Measurements from ENCODE around the gene ERCC2.

The ERCC2 gene

DNA sequence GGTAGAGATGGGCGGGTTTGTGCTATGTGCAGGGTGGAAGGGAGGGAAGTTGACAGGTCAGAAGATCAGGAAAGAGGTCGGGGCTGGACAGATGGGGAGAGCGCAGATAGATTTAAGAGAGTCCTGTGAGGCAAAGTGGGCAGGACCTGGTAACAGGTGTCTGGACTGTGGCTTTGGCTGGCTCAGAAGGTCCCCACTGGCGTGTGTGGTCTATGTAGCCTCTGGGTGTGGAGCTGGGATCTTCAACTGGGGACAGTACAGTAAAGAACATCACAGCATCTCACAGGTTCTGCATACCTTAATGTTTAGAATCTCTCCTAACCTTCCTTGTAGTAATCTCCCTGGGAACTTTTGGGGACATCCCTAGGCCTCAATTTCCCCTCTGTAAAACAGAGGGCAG, 65.4 kb downstream of the ERCC2 start:
- Histone ChIP-seq H2AFZ (ENCODE audit: low read length) (no peak overlapping the region), H4K20me1 (ENCODE audit: insufficient read depth, low read length, poor library complexity, severe bottlenecking) (no peaks in the 10 kb centered on the region), H3K9me2 (replicated peaks; ENCODE audit: low read depth, low read length) (no peaks in the 10 kb centered on the region), H3K27me3 (ENCODE audit: insufficient read depth, low read length, poor library complexity, severe bottlenecking) (no peaks in the 10 kb centered on the region), H3K9ac (ENCODE audit: low read depth, low read length, poor library complexity, severe bottlenecking) (no peak overlapping the region), H3F3A (ENCODE audit: low read depth) (no peaks in the 10 kb centered on the region), H3K4me2 (ENCODE audit: low read depth, low read length, poor library complexity, severe bottlenecking) (no peak overlapping the region), H3K9me3 (ENCODE audit: insufficient read depth, low read depth, low read length) (no peaks in the 10 kb centered on the region), H3K4me3 (ENCODE audit: low read length, poor library complexity, severe bottlenecking) (no peak overlapping the region), H3K36me3 (ENCODE audit: insufficient read depth, low read length) (no peaks in the 10 kb centered on the region; the same call in 1 of the 2 replicates), H3K4me1 (ENCODE audit: insufficient read depth, low read length, poor library complexity, severe bottlenecking) (no peaks in the 10 kb centered on the region), H3K79me2 (ENCODE audit: insufficient read depth, low read length) (no peaks in the 10 kb centered on the region)
- TF ChIP-seq CTCF (conservative IDR thresholded peaks at IDR 0.05; ENCODE audit: low read length), result no peak
- no peak for TF ChIP-seq EZH2phosphoT487 (IDR thresholded peaks at IDR 0.05; ENCODE audit: borderline replicate concordance)

- H3K4me3 ChIP-seq (ENCODE audit: low read length, poor library complexity, severe bottlenecking), result no peak overlapping the region
- H2AFZ ChIP-seq (ENCODE audit: low read length), result no peak overlapping the region
- H3K9me2 ChIP-seq (replicated peaks; ENCODE audit: low read depth, low read length), result no peaks in the 10 kb centered on the region
- no peaks in the 10 kb centered on the region for H4K20me1 ChIP-seq (ENCODE audit: insufficient read depth, low read length, poor library complexity, severe bottlenecking)
- H3K36me3 ChIP-seq (ENCODE audit: insufficient read depth, low read length), result no peaks in the 10 kb centered on the region; the same call in 1 of the 2 replicates
- no peaks in the 10 kb centered on the region for H3F3A ChIP-seq (ENCODE audit: low read depth)
- H3K27me3 ChIP-seq (ENCODE audit: insufficient read depth, low read length, poor library complexity, severe bottlenecking), result no peaks in the 10 kb centered on the region
- H3K4me2 ChIP-seq (ENCODE audit: low read depth, low read length, poor library complexity, severe bottlenecking), result no peak overlapping the region
- TF ChIP-seq EZH2phosphoT487 (IDR thresholded peaks at IDR 0.05; ENCODE audit: borderline replicate concordance) (no peak), CTCF (conservative IDR thresholded peaks at IDR 0.05; ENCODE audit: low read length) (no peak)
- H3K4me1 ChIP-seq (ENCODE audit: insufficient read depth, low read length, poor library complexity, severe bottlenecking), result no peaks in the 10 kb centered on the region
- H3K9ac ChIP-seq (ENCODE audit: low read depth, low read length, poor library complexity, severe bottlenecking), result no peak overlapping the region
- H3K9me3 ChIP-seq (ENCODE audit: insufficient read depth, low read depth, low read length), result no peaks in the 10 kb centered on the region
- no peaks in the 10 kb centered on the region for H3K79me2 ChIP-seq (ENCODE audit: insufficient read depth, low read length)
Measured at GRCh38 chr19:45304141-45304926, 66.0 kb downstream of the ERCC2 start.

- H3K9me3 ChIP-seq (ENCODE audit: insufficient read depth, low read depth, low read length), result no peaks in the 10 kb centered on the region
Measured at GRCh38 chr19:45303269-45304060, 66.9 kb downstream of the ERCC2 start.

More at GRCh38 chr19:45303269-45304060, 66.9 kb downstream of the ERCC2 start:
- H3K4me1 ChIP-seq (ENCODE audit: insufficient read depth, low read length, poor library complexity, severe bottlenecking), result no peaks in the 10 kb centered on the region
- H3K79me2 ChIP-seq (ENCODE audit: insufficient read depth, low read length), result no peaks in the 10 kb centered on the region
- no peaks in the 10 kb centered on the region for H4K20me1 ChIP-seq (ENCODE audit: insufficient read depth, low read length, poor library complexity, severe bottlenecking)
- no peak overlapping the region for H3K4me3 ChIP-seq (ENCODE audit: low read length, poor library complexity, severe bottlenecking)
- H3F3A ChIP-seq (ENCODE audit: low read depth), result no peaks in the 10 kb centered on the region
- no peak overlapping the region for H3K9ac ChIP-seq (ENCODE audit: low read depth, low read length, poor library complexity, severe bottlenecking)
- H2AFZ ChIP-seq (ENCODE audit: low read length), result no peak overlapping the region
- TF ChIP-seq EZH2phosphoT487 (IDR thresholded peaks at IDR 0.05; ENCODE audit: borderline replicate concordance) (no peak), CTCF (conservative IDR thresholded peaks at IDR 0.05; ENCODE audit: low read length) (no peak)
- no peak overlapping the region for H3K4me2 ChIP-seq (ENCODE audit: low read depth, low read length, poor library complexity, severe bottlenecking)
- H3K9me2 ChIP-seq (replicated peaks; ENCODE audit: low read depth, low read length), result no peaks in the 10 kb centered on the region
- no peaks in the 10 kb centered on the region; the same call in 1 of the 2 replicates for H3K36me3 ChIP-seq (ENCODE audit: insufficient read depth, low read length)
- no peaks in the 10 kb centered on the region for H3K27me3 ChIP-seq (ENCODE audit: insufficient read depth, low read length, poor library complexity, severe bottlenecking)
